ENCODE measurements around the gene SORCS2.

Gene SORCS2

DNA sequence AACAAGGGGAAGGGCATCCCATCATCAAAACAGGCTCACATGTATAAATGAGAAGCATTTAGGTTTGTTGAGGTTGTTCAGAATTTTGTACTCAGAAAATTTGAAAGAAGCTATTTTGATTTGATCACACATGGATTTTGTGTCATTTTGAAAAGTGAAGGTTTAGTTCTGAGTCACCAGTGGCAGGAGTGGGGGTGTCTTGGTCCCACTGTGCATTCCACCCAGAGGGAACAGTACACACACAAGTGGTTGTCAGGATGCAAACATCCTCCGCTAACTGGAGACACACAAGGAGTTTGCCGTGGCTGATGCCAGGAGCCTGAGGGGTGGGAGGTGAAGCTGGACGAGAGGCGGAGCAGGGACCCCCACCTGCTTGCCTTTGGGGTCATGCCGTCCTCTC is 440.6 kb downstream of the SORCS2 start:
- Histone ChIP-seq H3K27me3 (ENCODE audit: insufficient read depth, low read length, poor library complexity) (no peaks in the 10 kb centered on the region), H2AFZ (ENCODE audit: low read depth, low read length) (no peak overlapping the region), H3K4me3 (ENCODE audit: low read depth in 1 of 2, low read length in 2 of 2) (no peak overlapping the region), H3K27ac (ENCODE audit: low read length) (no peak overlapping the region), H3K36me3 (ENCODE audit: insufficient read depth, low read length) (no peaks in the 10 kb centered on the region), H3K4me2 (ENCODE audit: insufficient read depth, low read length) (no peak overlapping the region), H3K9me3 (ENCODE audit: insufficient read depth, low read length, severe bottlenecking) (no peaks in the 10 kb centered on the region), H3K4me1 (ENCODE audit: insufficient read depth, low read length) (no peaks in the 10 kb centered on the region), H4K20me1 (ENCODE audit: insufficient read depth, low read length) (no peaks in the 10 kb centered on the region), H3K79me2 (ENCODE audit: insufficient read depth, low read length) (no peaks in the 10 kb centered on the region), H3K9ac (ENCODE audit: low read depth, low read length) (no peak overlapping the region)
- TF ChIP-seq EZH2 (IDR thresholded peaks at IDR 0.05; ENCODE audit: borderline replicate concordance, low read depth, low read length, severe bottlenecking): no peak
- TF ChIP-seq, protein P1, sequence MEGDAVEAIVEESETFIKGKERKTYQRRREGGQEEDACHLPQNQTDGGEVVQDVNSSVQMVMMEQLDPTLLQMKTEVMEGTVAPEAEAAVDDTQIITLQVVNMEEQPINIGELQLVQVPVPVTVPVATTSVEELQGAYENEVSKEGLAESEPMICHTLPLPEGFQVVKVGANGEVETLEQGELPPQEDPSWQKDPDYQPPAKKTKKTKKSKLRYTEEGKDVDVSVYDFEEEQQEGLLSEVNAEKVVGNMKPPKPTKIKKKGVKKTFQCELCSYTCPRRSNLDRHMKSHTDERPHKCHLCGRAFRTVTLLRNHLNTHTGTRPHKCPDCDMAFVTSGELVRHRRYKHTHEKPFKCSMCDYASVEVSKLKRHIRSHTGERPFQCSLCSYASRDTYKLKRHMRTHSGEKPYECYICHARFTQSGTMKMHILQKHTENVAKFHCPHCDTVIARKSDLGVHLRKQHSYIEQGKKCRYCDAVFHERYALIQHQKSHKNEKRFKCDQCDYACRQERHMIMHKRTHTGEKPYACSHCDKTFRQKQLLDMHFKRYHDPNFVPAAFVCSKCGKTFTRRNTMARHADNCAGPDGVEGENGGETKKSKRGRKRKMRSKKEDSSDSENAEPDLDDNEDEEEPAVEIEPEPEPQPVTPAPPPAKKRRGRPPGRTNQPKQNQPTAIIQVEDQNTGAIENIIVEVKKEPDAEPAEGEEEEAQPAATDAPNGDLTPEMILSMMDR (IDR thresholded peaks at IDR 0.05; ENCODE audit: borderline replicate concordance, extremely low read depth, low read length, poor library complexity, severe bottlenecking): no peak
- ATAC-seq (ENCODE audit: insufficient read depth, low read depth): no peak
- DNase-seq: no peak

DNA sequence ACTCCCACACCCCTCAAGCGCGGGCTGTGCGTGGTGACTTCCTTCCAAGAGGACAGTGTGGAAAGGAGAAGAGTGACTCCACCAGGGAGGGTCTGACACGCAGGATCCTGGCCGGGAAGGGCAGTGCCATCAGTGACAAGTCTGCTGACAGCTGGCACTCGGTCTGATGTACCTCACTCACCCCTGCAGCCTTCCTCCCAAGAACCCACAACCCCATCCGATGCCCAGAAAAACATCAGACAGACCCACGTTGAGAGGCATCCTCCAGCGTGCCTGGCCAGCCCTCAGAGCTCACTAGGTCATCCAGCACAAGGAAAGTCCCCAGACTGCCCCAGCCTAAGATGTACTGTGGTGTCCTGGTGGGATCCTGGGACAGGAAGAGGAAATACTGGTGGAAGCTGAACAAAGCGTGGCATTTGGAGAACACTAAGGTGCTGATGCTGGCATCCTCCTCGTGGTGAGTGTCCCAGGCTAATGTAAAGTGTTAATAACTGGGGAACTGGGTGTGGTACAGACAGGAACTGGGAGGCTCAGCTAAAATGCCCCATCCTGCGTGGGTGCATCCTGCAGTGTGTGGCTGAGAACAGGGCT is 442.4 kb downstream of the SORCS2 start:
- Histone ChIP-seq H3K27ac (ENCODE audit: low read length) (no peak overlapping the region), H3K9me3 (ENCODE audit: insufficient read depth, low read length, severe bottlenecking) (no peaks in the 10 kb centered on the region), H2AFZ (ENCODE audit: low read depth, low read length) (no peak overlapping the region), H3K36me3 (ENCODE audit: insufficient read depth, low read length) (no peaks in the 10 kb centered on the region), H3K4me2 (ENCODE audit: insufficient read depth, low read length) (no peak overlapping the region), H4K20me1 (ENCODE audit: insufficient read depth, low read length) (no peaks in the 10 kb centered on the region), H3K4me1 (ENCODE audit: insufficient read depth, low read length) (no peaks in the 10 kb centered on the region), H3K9ac (ENCODE audit: low read depth, low read length) (no peak overlapping the region), H3K4me3 (ENCODE audit: low read depth in 1 of 2, low read length in 2 of 2) (no peak overlapping the region), H3K79me2 (ENCODE audit: insufficient read depth, low read length) (no peaks in the 10 kb centered on the region), H3K27me3 (ENCODE audit: insufficient read depth, low read length, poor library complexity) (no peaks in the 10 kb centered on the region)
- ATAC-seq (ENCODE audit: insufficient read depth, low read depth): no peak
- DNase-seq: no peak
- TF ChIP-seq, protein P1 (IDR thresholded peaks at IDR 0.05; ENCODE audit: borderline replicate concordance, extremely low read depth, low read length, poor library complexity, severe bottlenecking): no peak
- TF ChIP-seq EZH2 (IDR thresholded peaks at IDR 0.05; ENCODE audit: borderline replicate concordance, low read depth, low read length, severe bottlenecking): no peak

DNA sequence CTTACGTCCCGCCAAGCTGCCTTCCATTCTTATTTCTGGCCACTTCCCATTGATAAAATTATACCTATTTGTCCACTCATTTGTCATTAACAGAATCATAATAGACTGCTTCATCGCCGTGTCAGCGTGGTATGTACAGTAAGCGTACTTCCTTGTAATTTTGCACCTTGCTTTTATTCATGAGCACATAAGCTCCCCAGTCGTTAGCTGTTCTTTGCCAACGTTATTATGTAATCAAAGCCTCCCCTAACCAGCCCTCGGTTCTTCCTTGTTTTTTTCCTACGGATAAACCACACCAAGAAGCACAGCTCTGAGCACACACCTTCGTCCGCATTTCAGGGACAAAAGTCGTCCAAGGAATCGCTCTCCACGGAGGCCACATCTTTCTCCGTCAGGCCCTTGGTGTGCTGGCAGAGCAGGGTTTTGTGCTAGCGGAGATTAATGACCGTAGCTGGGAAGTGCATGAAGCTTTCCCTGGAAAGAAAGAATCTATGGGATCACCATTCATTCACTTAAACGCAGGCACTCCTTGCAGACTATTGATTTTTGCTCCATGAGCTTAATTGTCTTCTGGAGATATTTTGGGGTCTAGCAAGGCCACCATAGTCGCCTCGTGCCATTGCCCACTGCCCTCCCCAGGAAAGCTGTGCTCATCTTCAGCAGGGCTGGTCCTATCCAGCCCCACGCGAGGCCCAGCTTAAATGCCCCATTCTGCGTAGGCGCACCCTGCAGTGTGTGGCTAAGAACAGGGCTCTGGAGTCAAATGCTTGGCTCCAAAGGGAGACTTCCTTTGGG is 443.3 kb downstream of the SORCS2 start:
- no peaks in the 10 kb centered on the region for H3K36me3 ChIP-seq (ENCODE audit: insufficient read depth, low read length)
- no peak overlapping the region for H3K9ac ChIP-seq (ENCODE audit: low read depth, low read length)
- no peak overlapping the region for H3K4me2 ChIP-seq (ENCODE audit: insufficient read depth, low read length)
- H2AFZ ChIP-seq (ENCODE audit: low read depth, low read length): no peak overlapping the region
- no peak overlapping the region for H3K27ac ChIP-seq (ENCODE audit: low read length)
- H3K27me3 ChIP-seq (ENCODE audit: insufficient read depth, low read length, poor library complexity): no peaks in the 10 kb centered on the region
- H3K4me1 ChIP-seq (ENCODE audit: insufficient read depth, low read length): no peaks in the 10 kb centered on the region
- no peaks in the 10 kb centered on the region for H3K9me3 ChIP-seq (ENCODE audit: insufficient read depth, low read length, severe bottlenecking)
- no peaks in the 10 kb centered on the region for H3K79me2 ChIP-seq (ENCODE audit: insufficient read depth, low read length)
- TF ChIP-seq, protein P1 (IDR thresholded peaks at IDR 0.05; ENCODE audit: borderline replicate concordance, extremely low read depth, low read length, poor library complexity, severe bottlenecking): no peak
- DNase-seq (no peak), ATAC-seq (ENCODE audit: insufficient read depth, low read depth) (no peak)
- no peaks in the 10 kb centered on the region for H4K20me1 ChIP-seq (ENCODE audit: insufficient read depth, low read length)
- H3K4me3 ChIP-seq (ENCODE audit: low read depth in 1 of 2, low read length in 2 of 2): no peak overlapping the region
